Measurements from ENCODE around the gene COPE.

COPE gene

DNA sequence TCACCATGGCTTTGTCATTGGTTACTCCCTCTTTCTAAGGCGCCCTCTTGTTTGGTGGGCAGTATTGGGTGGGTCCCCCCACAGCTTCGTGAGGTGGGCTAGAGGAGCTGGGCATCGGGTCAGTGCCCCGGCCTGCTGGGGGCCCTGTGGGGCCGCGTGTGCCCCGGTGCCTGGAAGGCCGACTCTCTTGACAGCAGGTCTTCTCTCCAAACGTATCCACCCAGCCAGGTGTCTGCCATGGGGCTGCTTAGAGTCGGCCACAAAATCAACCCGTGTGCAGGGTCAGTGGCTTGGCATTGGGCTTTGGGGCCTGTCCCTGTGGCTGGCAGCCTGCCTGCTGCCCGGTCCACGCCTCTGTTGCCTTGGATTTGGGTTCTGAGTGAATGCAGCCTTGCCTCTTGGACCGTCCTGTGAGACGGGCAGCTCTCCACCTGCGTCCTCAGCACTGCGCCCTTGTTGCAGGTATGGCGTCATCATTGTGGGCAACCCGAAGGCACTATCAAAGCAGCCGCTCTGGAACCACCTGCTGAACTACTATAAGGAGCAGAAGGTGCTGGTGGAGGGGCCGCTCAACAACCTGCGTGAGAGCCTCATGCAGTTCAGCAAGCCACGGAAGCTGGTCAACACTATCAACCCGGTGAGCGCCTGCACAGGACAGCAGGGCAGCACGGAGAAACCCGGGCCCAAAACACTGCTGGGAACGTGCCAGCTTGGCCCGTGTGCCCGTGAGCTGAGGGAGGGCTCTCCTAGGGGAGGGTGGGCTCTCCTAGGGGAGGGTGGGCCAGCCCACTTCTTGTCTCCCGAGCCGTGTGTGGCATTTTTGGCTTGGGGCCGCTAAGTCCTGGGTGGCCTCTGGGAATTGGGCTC is 56.0 kb downstream of the COPE start:
- TF ChIP-seq, protein P1, sequence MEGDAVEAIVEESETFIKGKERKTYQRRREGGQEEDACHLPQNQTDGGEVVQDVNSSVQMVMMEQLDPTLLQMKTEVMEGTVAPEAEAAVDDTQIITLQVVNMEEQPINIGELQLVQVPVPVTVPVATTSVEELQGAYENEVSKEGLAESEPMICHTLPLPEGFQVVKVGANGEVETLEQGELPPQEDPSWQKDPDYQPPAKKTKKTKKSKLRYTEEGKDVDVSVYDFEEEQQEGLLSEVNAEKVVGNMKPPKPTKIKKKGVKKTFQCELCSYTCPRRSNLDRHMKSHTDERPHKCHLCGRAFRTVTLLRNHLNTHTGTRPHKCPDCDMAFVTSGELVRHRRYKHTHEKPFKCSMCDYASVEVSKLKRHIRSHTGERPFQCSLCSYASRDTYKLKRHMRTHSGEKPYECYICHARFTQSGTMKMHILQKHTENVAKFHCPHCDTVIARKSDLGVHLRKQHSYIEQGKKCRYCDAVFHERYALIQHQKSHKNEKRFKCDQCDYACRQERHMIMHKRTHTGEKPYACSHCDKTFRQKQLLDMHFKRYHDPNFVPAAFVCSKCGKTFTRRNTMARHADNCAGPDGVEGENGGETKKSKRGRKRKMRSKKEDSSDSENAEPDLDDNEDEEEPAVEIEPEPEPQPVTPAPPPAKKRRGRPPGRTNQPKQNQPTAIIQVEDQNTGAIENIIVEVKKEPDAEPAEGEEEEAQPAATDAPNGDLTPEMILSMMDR (IDR thresholded peaks at IDR 0.05): no peak
- Histone ChIP-seq H3K27me3 (peaks cover 3% of the 10 kb centered on the region), H3K9me3 (no peaks in the 10 kb centered on the region), H3K4me3 (ENCODE audit: low read depth in 1 of 2, low read length in 1 of 2) (no peak overlapping the region), H3K36me3 (peaks cover 100% of the 10 kb centered on the region), H3K4me1 (ENCODE audit: control insufficient read depth in 1 of 2, insufficient read depth in 1 of 2, low read depth in 1 of 2, low read length in 1 of 2) (no peaks in the 10 kb centered on the region), H3K27ac (no peak overlapping the region)

GRCh38 chr19:18861917-18862316 is 57.3 kb downstream of the COPE start:
- Histone ChIP-seq H3K27ac (no peak overlapping the region), H3K4me3 (ENCODE audit: low read depth in 1 of 2, low read length in 1 of 2) (no peak overlapping the region), H3K36me3 (peaks cover 100% of the 10 kb centered on the region), H3K9me3 (no peaks in the 10 kb centered on the region), H3K4me1 (ENCODE audit: control insufficient read depth in 1 of 2, insufficient read depth in 1 of 2, low read depth in 1 of 2, low read length in 1 of 2) (no peaks in the 10 kb centered on the region), H3K27me3 (no peaks in the 10 kb centered on the region)
- TF ChIP-seq, protein P1 (IDR thresholded peaks at IDR 0.05): no peak

- TF ChIP-seq, protein P1 (IDR thresholded peaks at IDR 0.05): no peak
- Histone ChIP-seq H3K36me3 (peaks cover 100% of the 10 kb centered on the region), H3K4me3 (ENCODE audit: low read depth in 1 of 2, low read length in 1 of 2) (no peak overlapping the region), H3K9me3 (no peaks in the 10 kb centered on the region), H3K27me3 (no peaks in the 10 kb centered on the region), H3K4me1 (ENCODE audit: control insufficient read depth in 1 of 2, insufficient read depth in 1 of 2, low read depth in 1 of 2, low read length in 1 of 2) (no peaks in the 10 kb centered on the region), H3K27ac (no peak overlapping the region)
Measured at GRCh38 chr19:18861235-18861634, 58.0 kb downstream of the COPE start.

GRCh38 chr19:18860725-18861124 is 58.5 kb downstream of the COPE start:
- no peak overlapping the region for H3K4me3 ChIP-seq (ENCODE audit: low read depth in 1 of 2, low read length in 1 of 2)
- no peaks in the 10 kb centered on the region for H3K4me1 ChIP-seq (ENCODE audit: control insufficient read depth in 1 of 2, insufficient read depth in 1 of 2, low read depth in 1 of 2, low read length in 1 of 2)
- H3K27ac ChIP-seq: no peak overlapping the region
- TF ChIP-seq, protein P1 (IDR thresholded peaks at IDR 0.05): no peak
- H3K36me3 ChIP-seq: peaks cover 100% of the 10 kb centered on the region
- H3K27me3 ChIP-seq: no peaks in the 10 kb centered on the region
- H3K9me3 ChIP-seq: no peaks in the 10 kb centered on the region

- Histone ChIP-seq H3K4me1 (ENCODE audit: control insufficient read depth in 1 of 2, insufficient read depth in 1 of 2, low read depth in 1 of 2, low read length in 1 of 2) (no peaks in the 10 kb centered on the region), H3K36me3 (peaks cover 100% of the 10 kb centered on the region), H3K9me3 (no peaks in the 10 kb centered on the region), H3K27ac (no peak overlapping the region), H3K4me3 (ENCODE audit: low read depth in 1 of 2, low read length in 1 of 2) (no peak overlapping the region), H3K27me3 (no peaks in the 10 kb centered on the region)
- TF ChIP-seq, protein P1 (IDR thresholded peaks at IDR 0.05): no peak
Measured at GRCh38 chr19:18860302-18860700, 58.9 kb downstream of the COPE start.
